ENCODE results near the gene WDR5B. TPM values are rescaled to one million over a fixed set of nuclear protein-coding genes. Genes with fewer than 3 reads are reported as not detected.
"Not testable (repeated sequence)": the region's sequence is repeated elsewhere in the genome, so short reads cannot be mapped to it uniquely, and the experiment has no call there.

WDR5B gene
- total RNA-seq, 1 donor from 2014 or later: 7.2 TPM

- not testable (repeated sequence) for DNase-seq (ENCODE audit: low spot score)
Measured at GRCh38 chr3:122365582-122366378, 50.1 kb downstream of the WDR5B start.

GRCh38 chr3:122365073-122365472 is 50.8 kb downstream of the WDR5B start:
- no peak for DNase-seq (ENCODE audit: low spot score)

- no peak for DNase-seq (ENCODE audit: low spot score)
Measured at GRCh38 chr3:122364490-122364889, 51.4 kb downstream of the WDR5B start.

Other genes with a start within 250 kb of the WDR5B start
- 0.08 TPM for gene CASR, start 232.4 kb downstream of the WDR5B start, total RNA-seq
- 62.3 TPM for gene CSTA, start 90.8 kb downstream of the WDR5B start, total RNA-seq
- gene MIX23, start 32.8 kb downstream of the WDR5B start, total RNA-seq: 54.4 TPM
- gene FAM162A, start 31.9 kb downstream of the WDR5B start, total RNA-seq: 65.5 TPM
- gene KPNA1, start 98.9 kb upstream of the WDR5B start, total RNA-seq: 75.7 TPM
- gene PARP9, start 148.2 kb upstream of the WDR5B start, total RNA-seq: 33.9 TPM
- gene DTX3L, start 148.3 kb upstream of the WDR5B start, total RNA-seq: 42.1 TPM
- 3.9 TPM for gene PARP15, start 161.6 kb upstream of the WDR5B start, total RNA-seq

All from ureter (tissue), 1 donor.